ENCODE data around the gene NANS. TPM values are rescaled to one million over a fixed set of nuclear protein-coding genes. Genes with fewer than 3 reads are reported as not detected.

Gene NANS
- total and polyA plus RNA-seq, 10 of the 15 experiments (the other 5 are each of a cell fraction or from before 2014, with no cell fraction given): 21.0 to 126 (median 52.3) TPM

DNA sequence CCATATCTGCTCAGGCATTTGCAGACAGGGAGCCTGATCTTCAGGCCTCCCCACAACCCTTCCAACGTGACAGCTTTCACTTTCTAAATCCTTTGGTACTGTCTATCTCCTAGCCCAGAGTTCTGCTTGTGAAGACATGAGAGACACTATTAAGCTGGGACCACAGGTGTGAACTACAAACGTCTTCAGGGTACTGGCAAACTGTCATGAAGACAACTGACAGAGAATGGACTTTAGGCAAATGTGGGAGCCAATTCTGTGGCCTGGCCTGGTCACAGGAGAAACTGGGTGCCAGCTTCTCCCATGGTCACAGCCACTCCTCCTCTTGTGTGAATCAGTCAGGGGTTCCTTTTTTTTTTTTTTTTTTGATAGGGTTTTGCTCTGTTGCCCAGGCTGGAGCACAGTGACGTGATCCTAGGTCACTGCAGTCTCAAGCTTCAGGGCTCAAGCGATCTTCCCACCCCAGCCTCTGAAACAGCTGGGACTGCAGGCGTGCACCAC lies 52.0 kb downstream of the NANS start (continued):
- TF ChIP-seq, protein P1, sequence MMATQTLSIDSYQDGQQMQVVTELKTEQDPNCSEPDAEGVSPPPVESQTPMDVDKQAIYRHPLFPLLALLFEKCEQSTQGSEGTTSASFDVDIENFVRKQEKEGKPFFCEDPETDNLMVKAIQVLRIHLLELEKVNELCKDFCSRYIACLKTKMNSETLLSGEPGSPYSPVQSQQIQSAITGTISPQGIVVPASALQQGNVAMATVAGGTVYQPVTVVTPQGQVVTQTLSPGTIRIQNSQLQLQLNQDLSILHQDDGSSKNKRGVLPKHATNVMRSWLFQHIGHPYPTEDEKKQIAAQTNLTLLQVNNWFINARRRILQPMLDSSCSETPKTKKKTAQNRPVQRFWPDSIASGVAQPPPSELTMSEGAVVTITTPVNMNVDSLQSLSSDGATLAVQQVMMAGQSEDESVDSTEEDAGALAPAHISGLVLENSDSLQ (IDR thresholded peaks at IDR 0.05): peak; percentile 77
- TF ChIP-seq RFX5 (IDR thresholded peaks at IDR 0.05; ENCODE audit: low read depth, low read length) (no peak), E2F4 (IDR thresholded peaks at IDR 0.05; ENCODE audit: low read depth, low read length) (no peak), EP300 (IDR thresholded peaks at IDR 0.05; ENCODE audit: borderline replicate concordance in 1 of 2, control insufficient read depth in 1 of 2, low read depth in 2 of 2, low read length in 2 of 2) (peak in 1 of 2 experiments; percentile 23; a peak in 1 of 4 replicates), NBN (IDR thresholded peaks at IDR 0.05) (peak; percentile 89; the same call in 1 of the 2 replicates), TBL1XR1 (IDR thresholded peaks at IDR 0.05; ENCODE audit: low read depth, low read length) (no peak), RAD51 (IDR thresholded peaks at IDR 0.05) (0 out of 2 replicates have a peak, but pooled peaks have one; percentile 15), KAT2A (conservative IDR thresholded peaks at IDR 0.05; ENCODE audit: control insufficient read depth, low read depth, low read length) (no peak), LARP7 (IDR thresholded peaks at IDR 0.05) (0 out of 2 replicates have a peak, but pooled peaks have one; percentile 33), TAF1 (IDR thresholded peaks at IDR 0.05; ENCODE audit: borderline replicate concordance, low read depth, low read length) (no peak), SMAD5 (IDR thresholded peaks at IDR 0.05; ENCODE audit: low read depth) (no peak), ZNF622 (IDR thresholded peaks at IDR 0.05) (no peak), HCFC1 (IDR thresholded peaks at IDR 0.05; ENCODE audit: low read length) (no peak), FOXM1 (IDR thresholded peaks at IDR 0.05; ENCODE audit: low read depth, low read length) (no peak), CHD1 (IDR thresholded peaks at IDR 0.05; ENCODE audit: low read depth, low read length) (no peak), BRCA1 (IDR thresholded peaks at IDR 0.05; ENCODE audit: low read depth, low read length) (no peak), MYC (IDR thresholded peaks at IDR 0.05; ENCODE audit: insufficient read depth, insufficient read length, insufficient replicate concordance, low read length, severe bottlenecking) (no peak), BCL11A (IDR thresholded peaks at IDR 0.05; ENCODE audit: low read depth, low read length) (0 out of 2 replicates have a peak, but pooled peaks have one; percentile 7), BACH1 (IDR thresholded peaks at IDR 0.05; ENCODE audit: borderline replicate concordance) (0 out of 2 replicates have a peak, but pooled peaks have one; percentile 11), SUZ12 (IDR thresholded peaks at IDR 0.05; ENCODE audit: unreplicated experiment) (no peak), BHLHE40 (IDR thresholded peaks at IDR 0.05; ENCODE audit: borderline replicate concordance in 1 of 2, low read depth in 2 of 2, low read length in 1 of 2) (peak in 1 of 2 experiments; percentile 45; a peak in 1 of 4 replicates), SRF (IDR thresholded peaks at IDR 0.05; ENCODE audit: low read depth in 2 of 2, low read length in 2 of 2) (no peak), TCF3 (IDR thresholded peaks at IDR 0.05; ENCODE audit: borderline replicate concordance, insufficient read depth, low read depth, low read length) (0 out of 2 replicates have a peak, but pooled peaks have one; percentile 16), RBBP5 (conservative IDR thresholded peaks at IDR 0.05) (no peak), PAX5 (IDR thresholded peaks at IDR 0.05; ENCODE audit: borderline replicate concordance, low read depth, low read length) (no peak), BMI1 (IDR thresholded peaks at IDR 0.05; ENCODE audit: borderline replicate concordance) (no peak)
- TF ChIP-seq, protein P2, sequence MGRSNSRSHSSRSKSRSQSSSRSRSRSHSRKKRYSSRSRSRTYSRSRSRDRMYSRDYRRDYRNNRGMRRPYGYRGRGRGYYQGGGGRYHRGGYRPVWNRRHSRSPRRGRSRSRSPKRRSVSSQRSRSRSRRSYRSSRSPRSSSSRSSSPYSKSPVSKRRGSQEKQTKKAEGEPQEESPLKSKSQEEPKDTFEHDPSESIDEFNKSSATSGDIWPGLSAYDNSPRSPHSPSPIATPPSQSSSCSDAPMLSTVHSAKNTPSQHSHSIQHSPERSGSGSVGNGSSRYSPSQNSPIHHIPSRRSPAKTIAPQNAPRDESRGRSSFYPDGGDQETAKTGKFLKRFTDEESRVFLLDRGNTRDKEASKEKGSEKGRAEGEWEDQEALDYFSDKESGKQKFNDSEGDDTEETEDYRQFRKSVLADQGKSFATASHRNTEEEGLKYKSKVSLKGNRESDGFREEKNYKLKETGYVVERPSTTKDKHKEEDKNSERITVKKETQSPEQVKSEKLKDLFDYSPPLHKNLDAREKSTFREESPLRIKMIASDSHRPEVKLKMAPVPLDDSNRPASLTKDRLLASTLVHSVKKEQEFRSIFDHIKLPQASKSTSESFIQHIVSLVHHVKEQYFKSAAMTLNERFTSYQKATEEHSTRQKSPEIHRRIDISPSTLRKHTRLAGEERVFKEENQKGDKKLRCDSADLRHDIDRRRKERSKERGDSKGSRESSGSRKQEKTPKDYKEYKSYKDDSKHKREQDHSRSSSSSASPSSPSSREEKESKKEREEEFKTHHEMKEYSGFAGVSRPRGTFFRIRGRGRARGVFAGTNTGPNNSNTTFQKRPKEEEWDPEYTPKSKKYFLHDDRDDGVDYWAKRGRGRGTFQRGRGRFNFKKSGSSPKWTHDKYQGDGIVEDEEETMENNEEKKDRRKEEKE (IDR thresholded peaks at IDR 0.05): no peak
- TF ChIP-seq, protein P3, sequence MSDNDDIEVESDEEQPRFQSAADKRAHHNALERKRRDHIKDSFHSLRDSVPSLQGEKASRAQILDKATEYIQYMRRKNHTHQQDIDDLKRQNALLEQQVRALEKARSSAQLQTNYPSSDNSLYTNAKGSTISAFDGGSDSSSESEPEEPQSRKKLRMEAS (IDR thresholded peaks at IDR 0.05; ENCODE audit: low read depth, low read length): no peak

Measured in GM12878 (cell line).